GM19238 (cell line): ENCODE data around the gene ZNF514.
"Not testable (repeated sequence)": the region's sequence is repeated elsewhere in the genome, so short reads cannot be mapped to it uniquely, and the experiment has no call there.

Experiments used
- DNase-seq: peaks from one replicate; pipeline ENCODE4 v3.0.0; 2011; ENCODE audit warnings: low spot score; ENCODE audit not compliant: insufficient read length

Gene ZNF514

DNA sequence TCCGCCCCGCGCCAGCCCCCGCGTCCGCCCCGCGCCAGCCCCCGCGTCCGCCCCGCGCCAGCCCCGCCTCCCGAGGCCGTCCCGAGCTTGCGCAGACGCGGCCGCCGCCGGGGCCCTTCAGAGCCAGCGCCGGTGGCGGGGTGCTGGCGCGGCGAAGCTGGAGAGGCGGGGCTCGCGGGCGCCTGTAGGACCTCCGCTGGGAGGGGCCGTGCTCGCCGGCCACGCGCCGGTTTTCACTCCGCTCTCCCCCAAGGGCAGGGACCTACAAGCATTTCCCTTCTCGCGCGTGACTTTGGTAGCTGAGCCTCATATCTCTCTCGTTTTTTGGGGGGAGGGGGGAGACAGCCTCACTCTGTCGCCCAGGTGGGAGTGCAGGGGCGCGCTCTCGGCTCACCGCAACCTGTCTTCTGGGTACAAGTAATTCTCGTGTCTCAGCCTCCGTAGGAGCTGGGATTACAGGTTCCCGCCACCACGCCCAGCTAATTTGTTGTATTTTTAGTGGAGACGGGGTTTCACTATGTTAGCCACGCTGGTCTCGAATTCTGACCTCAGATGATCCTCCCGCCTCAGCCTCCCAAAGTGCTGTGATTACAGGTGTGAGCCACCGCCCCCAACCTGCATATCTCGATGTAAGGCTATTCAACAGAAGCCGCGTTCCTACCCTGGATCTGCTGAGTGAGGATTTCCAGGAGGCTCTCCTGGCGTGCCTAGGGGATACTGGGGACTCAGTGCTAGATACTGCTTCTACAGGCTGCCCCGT lies at the start of gene ZNF514:
Gene ZNF514 (minus strand): TSS at position 159 of the 760 bp plus-strand sequence. CDS start 6,595 bp downstream, outside the sequence.
- DNase-seq: peak; percentile 79

DNA sequence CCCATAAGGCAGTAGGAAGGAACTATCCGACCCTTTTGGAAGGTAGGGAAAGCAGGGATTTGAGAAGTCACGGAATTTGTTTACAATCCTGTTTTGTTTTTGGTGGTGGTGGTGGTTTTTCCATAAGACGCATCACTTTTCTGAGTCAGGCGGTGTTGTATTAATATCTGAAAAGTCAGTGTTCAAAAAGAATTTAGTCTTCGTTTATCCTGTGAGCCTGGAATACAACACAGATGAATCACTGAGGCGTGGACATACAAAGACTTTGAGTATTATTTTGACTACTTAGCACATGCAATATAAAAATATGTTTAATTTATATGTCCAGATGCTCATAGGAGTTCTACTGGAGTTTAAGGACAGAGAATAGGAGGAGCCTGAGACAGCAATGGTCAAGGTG lies 48.5 kb upstream of the ZNF514 start:
- no peak for DNase-seq

DNA sequence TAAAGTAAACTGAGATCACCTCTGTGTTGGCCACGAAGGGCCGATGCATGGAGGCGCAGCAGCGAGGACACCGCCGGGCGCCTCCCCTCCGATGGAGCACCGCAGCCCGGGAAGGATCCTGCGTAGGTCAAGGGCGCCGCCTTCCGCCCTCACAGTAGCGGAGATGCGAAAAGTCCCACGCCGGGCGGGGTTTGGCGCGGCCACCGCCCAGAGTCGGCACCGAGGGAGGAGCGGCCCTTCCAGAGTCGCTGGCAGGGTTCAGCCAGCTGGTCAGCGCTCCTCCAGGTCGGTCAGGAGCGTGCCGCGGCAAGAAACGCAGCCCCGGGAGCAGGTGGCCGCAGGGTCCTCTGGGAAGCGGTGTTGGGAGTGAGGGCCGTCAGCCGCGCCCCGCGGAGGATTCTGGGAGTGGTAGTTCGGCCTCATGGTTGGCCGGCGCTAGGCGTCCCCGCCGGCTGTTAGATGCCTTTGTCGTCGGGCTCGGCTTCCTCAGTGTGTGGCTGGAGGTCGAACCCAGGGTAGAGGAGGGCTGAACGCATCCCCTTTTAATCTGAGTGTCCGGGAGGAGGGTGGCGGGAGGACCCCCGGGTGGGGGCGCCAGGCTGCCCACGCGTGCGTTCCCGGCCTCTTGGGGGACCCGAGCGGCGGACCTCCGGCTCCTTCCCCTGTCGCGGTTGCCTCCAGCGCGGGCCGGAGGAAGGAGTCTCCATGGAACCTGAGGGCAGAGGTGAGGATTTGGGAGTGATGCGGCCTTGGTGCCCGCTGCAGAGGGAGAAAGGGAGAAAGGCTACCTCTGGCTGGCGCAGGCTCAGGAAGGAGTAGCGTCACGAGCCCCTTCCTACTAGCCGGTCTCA lies 47.7 kb upstream of the ZNF514 start, which contains the start of gene ZNF892:
Gene ZNF892 (plus strand): TSS at position 411 of the 851 bp plus-strand sequence. CDS start 295 bp downstream, at position 706.
- DNase-seq: peak; percentile 91

DNA sequence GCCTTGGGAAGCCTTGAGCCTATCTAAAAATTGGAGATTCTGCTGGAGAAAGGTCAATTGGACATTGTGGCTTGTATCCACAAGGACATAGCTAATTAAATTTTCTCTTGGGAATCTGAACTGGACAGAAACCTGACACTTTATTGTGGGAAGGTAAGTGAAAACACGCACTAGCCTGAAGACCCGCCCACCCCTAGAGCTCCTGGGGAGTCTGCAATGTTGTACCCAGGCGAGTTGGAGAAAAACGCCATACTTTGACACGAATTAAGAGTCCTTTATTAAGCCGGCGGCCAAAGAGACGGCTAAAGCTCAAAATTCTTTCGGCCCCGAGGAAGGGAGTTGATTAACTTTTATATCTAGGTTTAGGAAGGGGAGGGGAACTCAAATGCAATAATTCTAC lies 46.4 kb upstream of the ZNF514 start:
- DNase-seq: no peak

DNA sequence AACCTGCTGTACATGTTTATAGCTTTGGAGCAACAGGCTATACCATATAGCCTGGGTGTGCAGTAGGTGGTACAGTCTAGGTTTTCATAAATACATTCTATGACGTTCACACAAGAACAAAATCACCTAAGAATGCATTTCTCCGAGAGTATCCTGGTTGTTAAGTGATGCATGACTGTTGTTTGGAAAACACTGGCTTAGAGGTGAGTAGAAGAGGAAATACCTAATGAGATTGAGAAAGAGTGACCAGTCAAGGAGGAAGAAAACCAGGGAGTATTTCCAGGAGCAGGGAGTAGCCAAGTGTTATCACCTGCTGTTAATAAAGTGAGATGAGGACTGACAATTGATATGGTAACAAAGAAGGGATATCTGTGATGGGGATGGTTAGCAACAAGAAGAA lies 44.7 kb upstream of the ZNF514 start:
- no peak for DNase-seq

DNA sequence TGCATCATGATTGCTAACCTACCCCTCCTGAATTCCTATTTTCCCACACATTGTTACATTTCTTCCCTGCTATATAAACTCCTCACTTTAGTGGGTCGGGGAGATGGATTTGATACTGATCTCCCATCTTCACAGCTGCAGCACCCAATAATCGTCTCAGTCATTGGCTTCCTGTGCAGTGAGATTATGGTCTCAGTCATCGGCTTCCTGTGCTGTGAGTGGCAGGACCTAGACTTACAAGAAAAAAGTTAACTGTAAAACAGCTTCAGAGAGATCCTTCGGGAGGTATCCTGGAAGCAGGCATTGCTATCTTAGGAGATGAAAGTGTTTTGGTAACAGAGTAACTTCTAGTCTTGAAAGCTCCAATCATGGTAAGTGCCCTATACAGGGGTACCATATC lies 44.3 kb upstream of the ZNF514 start:
- DNase-seq: no peak

DNA sequence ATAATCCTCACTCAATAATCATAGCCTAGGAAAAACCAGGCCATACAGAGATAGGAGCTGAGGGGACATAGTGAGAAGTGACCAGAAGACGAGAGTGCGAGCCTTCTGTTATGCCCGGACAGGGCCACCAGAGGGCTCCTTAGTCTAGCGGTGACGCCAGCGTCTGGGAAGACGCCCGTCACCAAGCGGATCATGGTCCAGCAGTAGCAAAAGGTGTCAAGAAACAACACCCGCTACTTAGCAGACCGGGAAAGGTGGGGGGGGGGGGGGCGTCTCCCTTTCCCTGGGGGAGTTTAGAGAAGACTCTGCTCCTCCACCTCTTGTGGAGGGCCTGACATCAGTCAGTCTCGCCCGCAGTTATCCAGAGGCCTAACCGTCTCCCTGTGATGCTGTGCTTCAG lies 33.3 kb upstream of the ZNF514 start:
- DNase-seq: not testable (repeated sequence)

DNA sequence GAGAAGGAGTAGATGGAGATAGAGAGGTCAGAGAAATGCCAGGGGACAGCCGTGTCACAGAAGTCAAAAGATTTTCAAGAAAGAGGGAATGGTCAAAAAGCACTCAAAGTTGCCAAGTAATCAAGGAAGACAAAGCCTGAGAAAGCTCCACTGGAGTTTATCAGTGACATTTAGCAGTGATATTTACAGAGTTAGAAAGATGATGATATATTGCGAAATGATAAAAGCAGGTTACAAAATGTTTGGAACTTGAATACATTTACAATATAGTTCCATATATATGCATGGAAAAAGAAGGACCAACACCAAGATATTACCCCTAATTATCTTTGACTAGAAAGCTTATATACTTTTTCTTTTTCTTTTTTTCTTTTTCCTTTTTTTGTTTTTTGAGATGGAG lies 26.3 kb upstream of the ZNF514 start:
- no peak for DNase-seq

DNA sequence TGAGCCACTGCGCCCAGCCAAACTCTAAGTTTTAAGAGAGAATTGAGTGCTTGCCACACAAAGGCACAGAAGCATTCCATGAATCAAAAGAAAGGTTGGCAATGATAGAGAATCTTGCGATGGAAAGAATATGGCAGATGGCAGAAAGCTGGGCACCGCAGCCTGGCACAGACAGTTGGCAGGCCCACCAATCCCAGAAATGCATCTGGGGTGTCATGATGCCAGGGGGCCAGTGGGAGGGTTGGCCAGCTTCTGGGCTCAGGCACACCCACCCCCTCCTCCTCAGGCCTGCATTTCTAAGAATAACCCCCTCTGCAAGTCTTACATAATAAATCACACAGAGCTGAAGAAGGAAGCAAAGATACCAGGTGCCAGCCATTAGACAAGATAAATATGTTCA lies 25.5 kb upstream of the ZNF514 start:
- no peak for DNase-seq

DNA sequence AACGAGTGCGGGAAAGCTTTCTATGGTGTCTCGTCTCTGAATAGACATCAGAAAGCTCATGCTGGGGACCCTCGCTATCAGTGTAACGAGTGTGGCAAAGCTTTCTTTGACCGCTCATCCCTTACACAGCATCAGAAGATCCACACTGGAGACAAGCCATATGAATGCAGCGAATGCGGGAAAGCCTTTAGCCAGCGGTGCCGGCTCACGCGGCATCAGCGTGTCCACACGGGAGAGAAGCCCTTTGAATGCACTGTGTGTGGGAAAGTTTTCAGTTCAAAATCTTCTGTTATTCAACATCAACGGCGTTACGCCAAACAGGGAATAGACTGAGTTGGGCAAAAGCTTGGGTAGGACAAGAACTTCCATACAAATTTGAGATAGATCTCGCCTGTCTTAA lies 22.1 kb upstream of the ZNF514 start:
- no peak for DNase-seq

DNA sequence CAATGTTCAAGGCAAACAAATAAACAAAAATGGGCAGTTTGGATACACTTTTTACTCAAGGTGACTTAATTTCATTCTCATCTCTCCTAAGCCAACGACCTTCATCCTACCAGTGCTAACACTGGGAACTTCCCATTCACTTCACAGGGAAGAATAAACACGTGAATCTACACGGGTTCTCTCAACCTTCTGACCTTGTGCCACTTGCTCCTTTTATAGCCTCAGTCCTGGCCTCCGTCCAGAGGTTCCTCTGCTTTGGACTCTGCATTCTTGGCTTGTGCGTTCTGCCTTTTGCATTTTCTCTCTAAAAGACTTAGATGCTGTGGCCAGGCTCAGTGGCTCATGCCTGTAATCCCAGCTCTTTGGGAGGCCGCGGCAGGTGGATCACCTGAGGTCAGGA lies 19.8 kb upstream of the ZNF514 start:
- no peak for DNase-seq

DNA sequence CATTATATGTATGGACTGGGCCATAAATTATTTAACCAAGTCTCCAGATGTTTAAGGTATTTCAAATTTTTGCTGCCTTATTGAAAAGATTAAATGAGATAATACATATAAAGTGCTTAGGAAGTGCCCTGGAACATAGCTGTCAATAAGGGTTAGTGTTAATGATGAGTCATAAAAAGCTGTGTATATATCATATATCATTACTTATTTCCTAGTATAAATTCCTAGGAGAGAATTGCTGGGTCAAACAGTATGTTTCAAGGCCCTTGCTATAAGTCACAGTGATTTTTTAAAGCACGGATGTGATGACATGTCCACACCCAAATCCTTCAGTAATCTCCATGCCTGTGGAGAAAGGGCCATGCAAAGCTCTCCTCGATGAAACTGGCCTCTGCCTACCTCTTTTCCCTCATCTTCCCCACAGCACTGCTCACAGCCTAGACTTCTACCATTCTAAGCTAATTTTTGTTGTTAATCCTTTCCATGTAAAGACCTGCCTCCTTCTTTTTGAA lies 14.4 kb upstream of the ZNF514 start:
- no peak for DNase-seq

DNA sequence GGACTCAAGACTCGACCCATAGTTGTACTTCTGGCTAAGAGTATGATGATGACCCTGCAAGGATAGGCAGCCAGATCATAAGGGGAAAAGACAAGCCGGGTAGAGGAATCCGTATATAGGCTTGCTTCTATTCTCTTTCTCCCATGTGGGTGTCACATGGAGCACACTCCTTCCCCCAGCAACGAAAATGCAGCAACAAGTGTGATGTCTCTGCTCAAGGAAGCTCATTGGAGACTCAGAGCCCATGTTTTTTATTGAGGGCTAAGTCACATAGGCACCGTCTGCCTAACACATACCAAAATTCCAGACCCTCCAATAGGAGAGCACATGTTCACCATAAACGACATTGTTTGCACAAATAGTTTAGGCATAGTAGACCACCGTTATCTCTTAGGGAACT lies 12.3 kb upstream of the ZNF514 start:
- DNase-seq: no peak

DNA sequence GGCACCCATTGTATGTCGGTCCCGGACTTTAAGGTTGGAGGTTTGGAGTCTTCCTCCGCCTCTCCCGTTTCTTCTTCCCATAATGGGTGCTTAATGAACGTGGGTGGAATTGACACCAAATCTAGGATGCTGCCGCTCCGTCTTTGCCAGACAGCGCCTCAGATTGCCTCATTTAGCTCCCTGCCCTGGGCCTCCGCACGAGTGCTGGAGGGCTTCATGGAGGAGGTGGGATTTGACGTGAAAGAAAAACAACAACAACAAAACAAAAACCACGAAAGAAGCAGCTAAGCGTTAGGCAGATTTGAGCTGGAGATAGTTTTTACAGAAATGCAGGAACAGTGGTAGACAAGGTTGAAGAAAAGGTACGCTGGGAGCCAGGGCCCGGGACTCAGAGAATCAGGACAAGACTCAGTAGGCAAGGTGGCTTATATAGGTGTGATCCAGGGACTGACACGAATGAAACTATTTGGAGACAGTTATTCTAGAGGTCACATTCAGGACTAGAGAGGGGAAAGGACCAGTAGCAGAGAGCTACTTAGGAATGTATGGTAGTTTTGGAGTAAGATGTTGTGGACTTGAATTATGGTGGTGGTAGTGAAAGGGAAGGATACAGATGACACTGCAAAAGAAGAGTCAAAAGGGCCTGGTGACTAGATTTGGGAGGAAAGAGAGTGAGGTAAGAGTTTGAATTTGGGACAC lies 6.6 kb upstream of the ZNF514 start:
- DNase-seq: no peak

DNA sequence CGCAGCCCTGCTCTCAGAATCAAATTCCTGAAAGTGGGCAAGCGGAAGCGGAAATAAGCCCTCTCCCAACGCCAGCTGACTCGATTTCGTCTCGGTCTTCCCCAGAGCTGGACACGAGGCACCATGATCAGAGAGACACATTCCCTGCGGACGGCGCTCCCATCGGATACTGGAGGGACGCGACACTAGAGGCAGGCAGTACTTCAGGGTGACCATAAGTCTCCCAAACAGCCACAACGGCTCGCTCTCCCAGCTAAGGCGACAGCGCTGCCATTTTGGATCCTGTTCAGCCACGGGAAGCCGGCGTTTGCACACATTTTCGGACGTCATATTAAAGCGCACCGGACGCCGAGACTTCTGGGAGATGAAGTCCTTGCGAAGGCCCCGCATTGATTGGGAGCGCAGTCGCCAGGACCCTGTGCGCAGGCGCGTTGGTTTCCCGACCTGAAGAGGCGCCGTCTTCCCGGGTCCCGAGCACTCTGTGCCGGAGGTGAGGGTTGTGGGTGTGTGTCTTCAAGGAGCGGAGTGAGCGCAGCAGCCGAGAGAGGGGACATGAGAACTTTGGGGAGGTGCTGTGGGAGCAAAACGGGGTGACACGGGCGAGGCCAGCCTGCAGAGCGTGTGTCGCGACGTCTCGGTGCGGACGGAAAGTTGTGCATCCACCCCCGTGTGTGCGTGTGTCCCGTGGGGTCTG lies 5.9 kb upstream of the ZNF514 start, which contains the start of gene ZNF2:
Gene ZNF2 (plus strand): TSS at position 439 of the 694 bp plus-strand sequence. CDS start 10,418 bp downstream, outside the sequence.
- DNase-seq: peak; percentile 98

DNA sequence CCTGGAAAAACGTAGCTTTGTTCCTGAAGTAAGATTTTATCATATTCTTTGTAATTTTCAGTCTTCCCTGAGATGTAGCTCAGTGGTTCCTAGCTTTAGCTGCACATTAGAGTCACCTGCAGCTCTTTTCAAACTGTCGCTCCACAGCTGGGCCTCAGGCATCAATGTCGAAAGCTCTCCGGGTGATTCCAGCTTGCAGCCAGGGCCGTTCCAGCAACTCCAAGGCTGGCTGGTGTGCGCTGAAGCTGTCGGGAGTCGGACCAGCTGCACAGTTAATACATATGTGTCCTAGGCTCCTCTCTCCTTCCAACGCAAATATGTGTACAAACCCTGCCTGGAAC lies 5.4 kb upstream of the ZNF514 start:
- no peak for DNase-seq

DNA sequence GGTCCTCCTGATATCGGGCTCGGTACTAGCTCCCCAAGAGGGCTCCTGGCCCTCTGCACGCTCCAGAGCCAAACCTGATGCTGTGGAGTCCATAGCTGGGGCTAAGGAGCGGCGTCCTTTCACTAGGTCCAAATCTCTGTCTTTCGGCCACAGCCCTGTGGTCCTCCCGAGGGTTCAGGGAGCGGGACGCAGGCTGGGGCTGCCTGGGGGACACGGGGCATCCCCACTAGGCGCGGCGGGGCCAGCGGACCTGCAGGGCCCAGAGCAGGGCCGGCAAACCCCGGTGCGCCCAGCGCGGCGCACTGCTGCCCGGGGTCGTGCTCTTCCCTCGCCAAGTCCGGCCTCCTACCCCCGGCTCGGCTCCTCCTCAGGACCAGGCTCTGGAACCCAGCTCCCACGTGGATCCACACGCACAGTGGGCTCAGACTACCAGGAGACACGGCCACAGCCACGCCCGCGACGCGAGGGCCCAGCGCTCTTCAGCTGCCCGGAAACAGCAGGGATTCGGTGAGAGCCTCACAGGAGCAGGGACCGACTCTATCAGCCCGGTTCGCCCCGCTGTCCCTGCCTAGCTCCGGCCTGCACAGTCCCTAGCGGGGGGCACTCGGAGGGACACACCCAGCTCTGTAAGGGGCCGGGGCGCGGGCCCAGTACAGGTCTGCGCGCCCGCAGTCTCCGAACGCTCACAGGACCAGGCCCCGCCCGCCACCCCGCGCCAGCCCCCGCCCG lies 593 bp downstream of the ZNF514 start:
- peak; percentile 21 for DNase-seq

DNA sequence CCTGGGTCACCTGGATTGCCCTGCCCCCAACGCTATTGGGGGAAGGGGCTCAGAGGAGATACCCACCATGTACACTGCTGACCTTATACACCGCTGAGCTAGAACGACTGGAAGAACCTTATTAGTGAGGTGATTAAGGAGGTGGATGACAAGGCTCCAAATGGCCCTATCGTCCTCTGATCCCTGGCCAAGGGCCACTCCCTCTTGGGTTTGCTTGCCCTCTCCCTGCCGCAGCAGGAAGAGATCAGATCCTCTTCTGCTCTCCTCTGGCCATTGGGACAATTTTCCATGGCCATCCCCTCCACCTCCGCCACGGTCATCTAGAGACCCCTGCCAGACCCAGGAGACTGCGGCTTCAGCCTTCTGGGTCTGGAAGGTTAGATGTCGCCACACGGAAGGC lies 1.2 kb downstream of the ZNF514 start:
- no peak for DNase-seq

DNA sequence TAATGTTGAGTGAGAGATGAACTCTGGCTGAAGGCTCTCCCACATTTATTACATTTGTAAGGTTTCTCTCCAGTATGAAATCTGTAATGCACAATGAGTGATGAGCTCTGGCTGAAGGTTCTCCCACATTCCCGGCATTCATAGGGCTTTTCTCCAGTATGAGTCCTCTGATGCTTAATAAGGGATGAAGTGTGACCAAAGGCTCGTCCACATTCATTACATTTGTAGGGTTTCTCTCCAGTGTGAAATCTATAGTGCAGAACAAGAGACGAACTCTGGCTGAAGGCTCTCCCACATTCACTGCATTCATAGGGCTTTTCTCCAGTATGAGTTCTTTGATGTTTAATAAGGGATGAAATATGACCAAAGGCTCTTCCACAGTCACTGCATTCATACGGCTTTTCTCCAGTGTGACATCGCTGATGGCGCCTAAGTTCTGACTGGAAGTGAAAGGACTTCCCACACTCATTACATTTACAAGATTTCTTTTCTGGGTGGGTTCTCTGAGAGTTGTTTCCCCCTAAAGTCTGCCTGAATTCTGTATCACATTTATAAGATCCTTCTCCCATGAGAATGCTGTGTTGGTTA lies 10.2 kb downstream of the ZNF514 start:
- no peak for DNase-seq

DNA sequence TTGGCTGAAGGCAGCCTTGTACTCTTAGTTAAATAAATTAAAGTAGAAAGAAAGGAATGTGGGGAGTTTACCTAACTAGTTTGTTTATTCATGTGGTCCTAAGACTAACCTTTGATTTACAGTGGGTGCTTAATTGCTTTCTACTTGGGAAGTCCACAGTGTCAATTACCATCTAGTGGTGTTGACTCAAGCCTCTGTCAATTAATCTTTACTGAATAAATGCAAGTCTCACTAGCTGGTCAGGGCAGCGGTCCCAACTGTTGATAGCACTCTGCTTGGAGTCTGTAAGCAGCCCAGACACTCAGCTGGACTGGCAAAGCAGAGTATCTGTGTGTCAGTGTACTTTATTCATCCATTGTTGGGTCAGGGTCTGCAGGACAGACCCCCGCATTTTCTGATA lies 15.8 kb downstream of the ZNF514 start:
- no peak for DNase-seq
